Stimulated activated effector memory CD8-positive, alpha-beta T cell treated with anti-CD3 and anti-CD28 coated beads, Interleukin-12 subunit alpha, Interleukin-12 subunit beta, amount 100 ng/mL, for 72 hours (primary cell): ENCODE measurements around the gene MYL12B.
"Not testable (repeated sequence)": the region's sequence is repeated elsewhere in the genome, so short reads cannot be mapped to it uniquely, and the experiment has no call there.

ENCODE experiments used
- ATAC-seq: fragments of 150-1000 bp; cut with Tn5 transposase; 2 replicates; pipeline ENCODE4 v1.10.0; 2021
- DNase-seq, 2 donors: peaks; one replicate each; pipeline ENCODE4 v3.0.0; 2021 to 2022; ENCODE audit warnings: low spot score in 2 of 2
- H3K27ac Mint-ChIP-seq: one replicate; pipeline ENCODE4 v1.8.0; 2022; ENCODE audit warnings: mild to moderate bottlenecking, mixed read lengths
- H3K36me3 Mint-ChIP-seq: one replicate; pipeline ENCODE4 v1.8.0; 2022; ENCODE audit warnings: mild to moderate bottlenecking, mixed read lengths
- H3K4me1 Mint-ChIP-seq: one replicate; pipeline ENCODE4 v1.8.0; 2022; ENCODE audit warnings: mixed read lengths
- H3K4me3 Mint-ChIP-seq: one replicate; pipeline ENCODE4 v1.8.0; 2022; ENCODE audit warnings: mild to moderate bottlenecking, mixed read lengths
- H3K9me3 Mint-ChIP-seq: one replicate; pipeline ENCODE4 v1.8.0; 2022; ENCODE audit warnings: mixed read lengths

Gene MYL12B

DNA sequence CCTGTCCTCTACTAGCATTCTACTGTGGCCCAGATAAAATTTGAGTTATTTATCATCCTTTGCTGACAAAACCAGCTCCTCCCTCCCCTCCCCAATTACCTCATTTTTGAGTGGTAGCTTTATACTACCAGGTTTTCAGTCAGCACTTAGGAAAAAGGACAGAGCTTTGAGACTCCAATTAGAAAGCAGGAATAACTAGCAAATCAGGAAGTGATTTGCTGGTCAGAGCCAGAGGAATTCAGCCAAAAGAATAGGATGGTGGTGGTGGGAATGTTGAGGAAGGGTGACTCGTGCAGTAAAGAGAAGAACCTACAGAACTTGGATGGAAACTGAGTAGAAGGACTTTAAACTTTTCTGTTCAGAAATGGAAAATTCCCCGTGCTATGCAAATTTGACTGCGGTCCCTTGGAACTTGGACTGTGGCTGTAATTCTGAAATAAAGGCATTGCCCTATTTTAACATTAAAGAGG, 3.7 kb downstream of the MYL12B start:
- ATAC-seq (no peak), DNase-seq (no peak)
- H3K4me3 Mint-ChIP-seq = peak overlapping the region; percentile 15
- H3K36me3 Mint-ChIP-seq = peaks cover 21% of the 10 kb centered on the region
- peaks cover 82% of the 10 kb centered on the region for H3K4me1 Mint-ChIP-seq
- peak overlapping the region; percentile 65 for H3K27ac Mint-ChIP-seq
- no peaks in the 10 kb centered on the region for H3K9me3 Mint-ChIP-seq

DNA sequence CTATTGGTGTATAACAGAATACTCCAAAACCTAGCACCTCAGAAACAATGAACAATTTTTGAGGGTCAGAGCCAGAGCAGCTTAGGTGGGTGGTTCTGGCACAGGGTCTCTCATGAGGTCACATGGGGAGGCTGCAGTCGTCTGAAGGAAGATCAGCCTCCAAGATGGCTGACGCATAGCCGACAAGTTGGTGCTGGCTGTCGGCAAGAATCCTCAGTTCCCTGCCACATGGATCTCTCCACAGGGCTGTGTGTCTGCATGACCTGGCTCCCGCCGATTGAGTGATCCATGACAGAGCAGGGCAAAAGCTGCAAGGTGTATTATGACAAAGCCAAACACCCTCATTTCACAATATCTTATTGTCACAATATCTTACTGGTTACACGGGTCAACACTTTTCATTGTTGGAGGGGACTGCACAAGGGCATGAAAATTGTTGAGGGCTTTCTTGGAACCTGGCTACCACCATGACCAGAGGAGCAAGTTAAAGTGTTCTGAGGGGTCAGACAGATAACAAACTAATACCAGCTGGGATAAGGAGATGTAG, 4.2 kb downstream of the MYL12B start:
- H3K4me1 Mint-ChIP-seq = peaks cover 81% of the 10 kb centered on the region
- ATAC-seq = no peak
- peak overlapping the region; percentile 65 for H3K27ac Mint-ChIP-seq
- H3K4me3 Mint-ChIP-seq = peak overlapping the region; percentile 15
- DNase-seq = no peak
- no peaks in the 10 kb centered on the region for H3K9me3 Mint-ChIP-seq
- peaks cover 18% of the 10 kb centered on the region for H3K36me3 Mint-ChIP-seq

DNA sequence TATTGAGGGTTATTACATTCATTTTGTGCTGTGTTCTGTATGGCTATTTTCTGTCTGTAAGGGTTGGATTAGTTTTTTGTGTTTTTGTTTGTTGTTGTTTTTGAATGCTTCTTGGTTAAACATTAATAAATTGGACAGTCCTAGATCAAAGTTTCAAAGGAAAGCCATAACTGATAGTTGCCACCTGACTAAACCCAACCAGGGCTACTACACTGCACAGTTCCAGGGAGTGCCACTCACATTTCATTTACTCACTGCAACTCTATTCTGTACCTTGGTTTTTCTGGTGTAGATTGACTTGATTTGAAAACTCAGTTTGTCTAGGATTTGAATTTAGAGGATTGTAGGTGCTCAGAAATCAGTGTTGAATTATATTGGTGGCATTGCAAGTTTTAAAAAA, 6.4 kb downstream of the MYL12B start:
- H3K4me1 Mint-ChIP-seq = peaks cover 89% of the 10 kb centered on the region
- no peak overlapping the region for H3K27ac Mint-ChIP-seq
- peaks cover 23% of the 10 kb centered on the region for H3K36me3 Mint-ChIP-seq
- ATAC-seq (no peak), DNase-seq (no peak)
- H3K4me3 Mint-ChIP-seq = peak overlapping the region; percentile 40
- no peaks in the 10 kb centered on the region for H3K9me3 Mint-ChIP-seq

DNA sequence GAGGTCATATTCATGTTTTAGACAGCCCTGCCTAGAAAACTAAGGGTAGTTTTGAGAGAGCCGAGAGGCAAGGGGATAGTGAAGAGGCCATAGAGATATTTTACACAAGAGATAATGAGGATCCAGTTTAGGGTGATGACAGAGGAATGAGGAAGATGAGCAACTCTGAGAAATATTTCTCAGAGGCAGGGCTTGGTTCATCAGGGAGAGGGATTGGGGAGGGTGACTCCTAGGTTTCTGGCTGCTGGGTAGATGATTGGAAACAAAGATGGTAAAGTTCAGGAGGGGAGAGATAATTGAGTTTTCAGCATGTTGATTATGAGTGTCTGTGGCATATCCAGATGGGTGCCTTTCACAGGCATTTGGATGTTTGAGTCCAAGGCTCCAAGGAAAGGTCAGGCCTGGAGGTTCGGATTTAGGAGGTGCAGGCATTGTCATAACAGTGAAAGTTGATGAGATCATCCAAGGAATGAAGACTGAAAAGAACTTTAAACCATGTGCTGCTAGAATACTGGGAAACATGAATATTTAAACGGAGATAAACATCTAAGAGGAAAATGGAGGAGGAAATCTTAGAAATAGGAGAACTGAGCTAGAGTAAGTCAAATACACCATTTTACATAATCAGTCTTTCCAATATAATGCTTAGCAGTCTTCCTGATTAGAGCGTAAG, 7.4 kb downstream of the MYL12B start:
- Mint-ChIP-seq H3K4me3 (peak overlapping the region; percentile 40), H3K9me3 (no peaks in the 10 kb centered on the region), H3K36me3 (peaks cover 33% of the 10 kb centered on the region), H3K27ac (peak overlapping the region; percentile 33), H3K4me1 (peaks cover 84% of the 10 kb centered on the region)
- no peak for DNase-seq
- ATAC-seq = no peak

DNA sequence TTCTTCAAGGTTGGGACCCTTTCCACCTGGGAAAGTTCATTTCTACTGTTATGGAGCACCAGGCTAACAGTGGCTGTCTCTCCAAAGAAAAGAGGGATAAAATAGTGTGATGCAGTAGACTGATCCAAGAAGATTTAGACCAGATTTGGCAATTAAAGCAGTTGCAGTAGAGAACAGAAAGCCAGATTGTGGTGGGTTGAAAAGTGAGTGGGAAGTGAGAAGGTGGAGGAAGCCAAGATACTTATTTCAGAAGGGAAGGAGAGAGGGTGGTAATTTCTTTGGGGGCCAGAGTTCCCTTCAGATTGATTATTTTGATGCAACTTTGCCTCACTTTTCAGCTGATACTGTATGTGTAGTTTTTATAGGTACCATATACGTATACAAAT, 8.0 kb downstream of the MYL12B start:
- Mint-ChIP-seq H3K36me3 (peaks cover 39% of the 10 kb centered on the region), H3K9me3 (no peaks in the 10 kb centered on the region), H3K27ac (peak overlapping the region; percentile 33), H3K4me1 (peaks cover 79% of the 10 kb centered on the region), H3K4me3 (peak overlapping the region; percentile 40)
- DNase-seq (no peak), ATAC-seq (no peak)

DNA sequence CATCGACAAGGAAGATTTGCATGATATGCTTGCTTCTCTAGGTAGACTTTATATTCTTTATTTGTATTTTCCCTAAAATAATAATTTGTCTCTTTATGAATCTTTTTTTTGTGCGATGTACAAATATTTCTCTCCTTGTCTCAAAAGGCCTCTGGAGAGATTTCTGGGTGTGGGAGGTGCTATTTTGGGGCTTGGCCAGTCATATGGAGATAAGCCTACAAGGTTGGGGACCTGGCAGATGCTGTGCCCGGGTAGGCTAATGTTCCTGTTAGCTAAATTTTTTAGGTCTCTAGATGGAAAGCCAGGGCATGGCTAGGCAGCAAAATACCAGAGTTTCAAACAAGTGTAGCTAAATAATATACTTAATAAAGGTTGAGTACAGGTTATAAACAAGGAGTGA, 11.1 kb downstream of the MYL12B start:
- no peaks in the 10 kb centered on the region for H3K9me3 Mint-ChIP-seq
- H3K27ac Mint-ChIP-seq = peak overlapping the region; percentile 67
- DNase-seq (no peak), ATAC-seq (peak; percentile 57)
- H3K36me3 Mint-ChIP-seq = peaks cover 64% of the 10 kb centered on the region
- no peak overlapping the region for H3K4me3 Mint-ChIP-seq
- H3K4me1 Mint-ChIP-seq = peaks cover 58% of the 10 kb centered on the region

DNA sequence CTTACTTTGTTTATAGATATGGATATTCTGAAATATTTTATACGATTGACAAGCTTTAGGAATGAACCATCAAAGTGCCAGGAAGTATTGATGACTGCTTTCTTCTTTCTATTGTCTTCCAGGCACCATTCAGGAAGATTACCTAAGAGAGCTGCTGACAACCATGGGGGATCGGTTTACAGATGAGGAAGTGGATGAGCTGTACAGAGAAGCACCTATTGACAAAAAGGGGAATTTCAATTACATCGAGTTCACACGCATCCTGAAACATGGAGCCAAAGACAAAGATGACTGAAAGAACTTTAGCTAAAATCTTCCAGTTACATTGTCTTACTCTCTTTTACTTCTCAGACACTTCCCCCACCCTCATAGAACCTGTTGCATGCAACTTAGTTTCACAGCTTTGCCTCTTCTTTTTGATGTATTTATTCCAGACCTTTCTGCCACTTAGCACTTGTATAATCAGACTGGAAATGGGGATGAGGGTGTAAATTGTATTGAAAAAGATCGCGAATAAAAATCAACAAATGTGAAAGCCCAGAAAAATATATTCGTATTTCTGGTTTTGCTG, 15.8 kb downstream of the MYL12B start:
- Mint-ChIP-seq H3K27ac (peak overlapping the region; percentile 51), H3K4me1 (peaks cover 21% of the 10 kb centered on the region), H3K36me3 (peaks cover 66% of the 10 kb centered on the region)
- DNase-seq, H3K4me3 Mint-ChIP-seq, H3K9me3 Mint-ChIP-seq, ATAC-seq: not testable (repeated sequence)

DNA sequence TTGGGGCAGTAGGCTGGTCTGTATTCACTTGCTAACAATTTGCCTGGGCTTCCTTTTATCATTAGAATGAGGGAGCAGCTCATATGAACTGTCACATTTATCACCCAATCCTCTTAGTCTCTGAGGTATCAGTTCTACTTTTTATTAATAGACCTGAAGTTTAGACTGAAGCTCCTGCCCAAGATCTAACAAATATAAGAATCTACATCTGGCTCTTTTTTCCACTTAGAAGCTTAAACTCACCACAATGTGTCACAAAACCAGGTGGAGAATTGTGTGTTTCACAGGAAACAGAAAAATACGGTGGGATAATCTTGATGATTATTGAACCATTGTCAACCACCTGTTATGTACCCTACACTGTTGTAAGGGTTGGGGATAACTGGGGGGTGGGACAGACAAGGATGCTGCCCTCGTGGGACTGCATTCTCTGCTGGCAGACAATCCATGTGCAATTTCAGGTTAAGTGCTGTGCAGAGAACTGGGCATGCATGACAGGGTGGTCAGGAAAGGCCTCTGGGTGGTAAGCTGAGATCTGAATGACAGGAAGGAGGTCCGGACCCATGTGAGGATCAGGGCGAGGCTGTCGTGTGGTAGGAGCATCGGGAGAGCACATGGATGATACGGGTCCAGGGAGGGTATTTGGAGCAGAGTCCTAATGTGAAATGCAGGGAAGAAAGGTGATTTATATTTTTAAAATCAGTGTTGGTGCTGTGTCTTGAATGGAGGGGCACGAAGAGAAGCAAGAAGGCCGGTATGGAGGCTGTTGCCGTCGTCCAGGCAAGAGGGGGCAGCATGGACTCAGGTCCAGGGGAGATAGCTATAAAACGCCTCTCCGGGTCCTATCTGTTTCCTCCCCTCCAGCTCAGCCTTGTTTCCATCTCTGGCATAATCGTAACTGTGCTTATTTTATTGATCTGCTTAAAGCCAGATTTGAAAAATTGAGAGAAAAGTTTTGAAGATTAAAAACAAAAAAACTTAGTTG, 17.6 kb downstream of the MYL12B start:
- peaks cover 48% of the 10 kb centered on the region for H3K36me3 Mint-ChIP-seq
- peaks cover 11% of the 10 kb centered on the region for H3K4me1 Mint-ChIP-seq
- H3K9me3 Mint-ChIP-seq = no peaks in the 10 kb centered on the region
- DNase-seq = no peak
- peak overlapping the region; percentile 39 for H3K27ac Mint-ChIP-seq
- ATAC-seq = no peak
- H3K4me3 Mint-ChIP-seq = no peak overlapping the region

DNA sequence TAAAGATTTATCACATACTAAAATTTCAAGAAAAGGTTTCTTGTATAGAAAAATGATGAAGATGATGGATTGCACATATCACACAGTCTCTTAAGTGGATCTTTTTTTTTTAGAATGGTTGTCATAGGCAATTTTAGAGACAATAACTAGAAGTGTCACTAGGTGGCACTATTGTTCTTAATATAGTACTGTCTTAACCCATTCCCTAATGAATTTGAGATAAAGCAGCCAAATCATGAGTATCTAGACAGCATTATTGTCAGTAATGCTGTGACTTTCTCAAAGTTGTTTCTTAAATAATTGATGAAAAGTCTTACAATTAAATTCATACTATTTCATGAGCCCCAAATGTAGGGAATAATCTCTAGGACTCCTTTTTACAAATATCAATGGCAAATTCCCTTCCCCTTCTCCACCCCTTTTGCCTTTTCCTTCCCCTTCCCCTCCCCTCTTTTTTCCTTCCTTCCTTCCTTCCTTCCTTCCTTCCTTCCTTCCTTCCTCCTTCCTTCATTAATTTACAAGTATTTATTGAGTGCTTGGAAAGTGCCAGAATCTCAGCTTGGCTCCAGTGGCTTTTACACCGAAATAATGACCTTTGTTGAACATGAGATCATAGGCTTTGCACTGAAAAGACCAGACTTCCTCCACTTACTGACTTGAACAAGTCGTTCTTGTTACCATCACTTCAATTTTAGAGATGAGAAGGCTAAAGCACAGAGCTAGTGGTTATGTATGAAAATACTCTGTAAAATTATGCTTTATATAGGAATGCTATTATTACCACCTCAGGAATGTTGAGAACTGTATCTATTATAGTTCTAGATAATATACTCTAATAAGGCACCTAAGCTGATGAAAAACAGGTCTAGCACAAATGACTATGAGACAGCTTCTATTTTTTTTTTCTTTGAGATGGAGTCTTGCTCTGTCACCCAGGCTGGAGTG, 19.8 kb downstream of the MYL12B start:
- no peak for DNase-seq
- no peak overlapping the region for H3K27ac Mint-ChIP-seq
- H3K4me1 Mint-ChIP-seq = peaks cover 11% of the 10 kb centered on the region
- no peak overlapping the region for H3K4me3 Mint-ChIP-seq
- H3K9me3 Mint-ChIP-seq = no peaks in the 10 kb centered on the region
- H3K36me3 Mint-ChIP-seq = peaks cover 26% of the 10 kb centered on the region
- peak; percentile 83 for ATAC-seq

DNA sequence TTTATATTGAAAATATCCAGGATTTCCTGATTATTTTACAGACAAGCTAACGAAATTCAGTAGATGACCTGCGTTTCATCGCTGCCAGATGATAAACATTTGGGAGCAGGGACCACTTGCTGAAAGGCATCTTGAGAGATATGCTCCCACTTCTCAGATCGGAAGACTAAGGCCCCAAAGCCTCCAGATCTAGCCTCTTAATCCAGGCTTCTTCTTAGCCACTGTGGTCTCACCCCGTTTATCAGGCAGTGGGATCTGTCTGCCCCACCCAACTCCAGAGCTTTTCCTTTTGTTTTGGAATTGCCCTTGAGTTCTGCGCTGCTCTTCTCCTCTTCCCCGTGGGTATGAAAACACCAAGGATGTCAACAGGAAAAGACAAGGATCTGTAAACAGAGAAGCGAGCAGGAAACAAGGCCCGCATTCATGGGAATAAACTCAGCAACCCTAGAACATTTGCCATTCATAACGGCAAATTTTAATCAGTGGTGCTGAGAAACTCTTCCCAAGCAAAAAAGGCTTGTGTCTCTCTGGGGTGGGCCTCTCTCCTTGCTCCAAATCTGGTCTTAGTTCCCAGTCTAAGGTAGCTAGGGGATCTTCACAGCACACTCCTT, 21.4 kb downstream of the MYL12B start:
- DNase-seq = no peak

DNA sequence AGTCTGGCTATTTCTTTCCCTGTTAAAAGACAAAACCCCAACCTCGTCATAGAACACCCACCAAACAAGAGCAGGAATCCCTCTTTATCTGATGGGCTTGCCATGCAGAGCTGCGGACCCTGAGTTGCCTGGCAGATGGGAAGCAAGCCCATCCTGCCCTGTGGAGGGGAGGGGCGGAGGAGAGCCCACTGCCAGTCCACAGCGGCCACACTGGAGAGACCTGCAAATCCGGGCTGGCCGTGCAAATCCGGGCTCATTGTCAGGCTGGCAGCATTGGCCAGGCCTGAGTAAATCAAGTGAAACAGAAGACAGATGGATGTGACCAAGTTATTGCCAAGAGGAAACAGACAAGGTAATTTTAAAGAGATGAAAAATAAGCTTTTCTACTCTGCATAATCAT, 22.0 kb downstream of the MYL12B start:
- DNase-seq = no peak
- Mint-ChIP-seq H3K9me3 (no peaks in the 10 kb centered on the region), H3K4me3 (no peak overlapping the region), H3K36me3 (peaks cover 4% of the 10 kb centered on the region), H3K4me1 (peaks cover 5% of the 10 kb centered on the region), H3K27ac (no peak overlapping the region)
- no peak for ATAC-seq

More for the DNA sequence above, 21.4 kb downstream of the MYL12B start:
- H3K9me3 Mint-ChIP-seq = no peaks in the 10 kb centered on the region
- no peak overlapping the region for H3K27ac Mint-ChIP-seq
- H3K4me1 Mint-ChIP-seq = peaks cover 5% of the 10 kb centered on the region
- ATAC-seq = no peak
- H3K36me3 Mint-ChIP-seq = peaks cover 10% of the 10 kb centered on the region
- no peak overlapping the region for H3K4me3 Mint-ChIP-seq

DNA sequence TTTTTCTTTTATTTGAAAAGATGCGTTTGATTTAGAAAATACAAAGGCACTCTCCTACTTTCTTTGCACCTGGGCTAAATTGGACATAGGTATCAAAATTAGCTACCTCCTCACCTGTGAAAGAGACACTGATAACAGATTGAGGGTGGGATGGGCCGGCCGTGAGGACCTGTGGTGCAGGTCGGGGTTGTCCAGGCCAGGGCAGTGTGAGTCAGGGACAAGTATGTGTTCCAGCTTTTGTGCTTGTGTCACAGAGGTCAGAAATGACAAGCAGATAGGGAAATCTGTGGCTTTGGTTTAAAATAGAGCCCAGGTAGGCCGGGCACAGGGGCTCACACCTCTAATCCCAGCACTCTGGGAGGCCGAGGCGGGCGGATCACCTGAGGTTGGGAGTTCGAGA, 22.6 kb downstream of the MYL12B start:
- Mint-ChIP-seq H3K36me3 (no peaks in the 10 kb centered on the region), H3K4me1 (peaks cover 5% of the 10 kb centered on the region), H3K4me3 (no peak overlapping the region), H3K27ac (no peak overlapping the region), H3K9me3 (no peaks in the 10 kb centered on the region)
- ATAC-seq = no peak
- DNase-seq = no peak

DNA sequence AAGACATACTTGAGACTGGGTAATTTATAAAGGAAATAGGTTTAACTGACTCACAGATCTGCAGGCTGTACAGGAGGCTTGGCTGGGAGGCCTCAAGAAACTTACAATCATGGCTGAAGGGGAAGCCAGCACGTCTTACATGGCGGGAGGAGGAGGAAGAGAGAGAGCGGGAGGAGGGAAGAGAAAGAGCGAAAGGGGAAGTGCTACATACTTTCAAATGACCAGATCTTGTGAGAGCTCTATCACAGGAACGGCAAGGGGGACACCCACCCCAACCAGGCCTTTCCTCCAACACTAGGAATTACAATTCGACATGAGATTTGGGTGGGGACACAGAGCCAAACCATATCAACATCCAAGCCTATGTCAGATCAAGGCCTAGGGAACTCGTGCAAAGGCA, 24.2 kb downstream of the MYL12B start:
- H3K4me1 Mint-ChIP-seq = peaks cover 5% of the 10 kb centered on the region
- no peak overlapping the region for H3K4me3 Mint-ChIP-seq
- ATAC-seq (no peak), DNase-seq (no peak)
- no peaks in the 10 kb centered on the region for H3K36me3 Mint-ChIP-seq
- peaks cover 3% of the 10 kb centered on the region for H3K9me3 Mint-ChIP-seq
- H3K27ac Mint-ChIP-seq = peak overlapping the region; percentile 15
